ENCODE data around the gene SOX5. TPM values are rescaled to one million over a fixed set of nuclear protein-coding genes. Genes with fewer than 3 reads are reported as not detected.

Gene SOX5
- total RNA-seq, 1 donor, result 0.94 TPM

GRCh38 chr12:23626791-23627190 lies 322.7 kb downstream of the SOX5 start:
- H3K4me1 ChIP-seq (ENCODE audit: insufficient read depth, low read length), result no peaks in the 10 kb centered on the region
- H3K9me3 ChIP-seq (ENCODE audit: low read depth, low read length), result no peaks in the 10 kb centered on the region
- H3K4me3 ChIP-seq (ENCODE audit: low read length), result no peak overlapping the region
- H3K27me3 ChIP-seq (ENCODE audit: insufficient read depth, low read length), result no peaks in the 10 kb centered on the region

DNA sequence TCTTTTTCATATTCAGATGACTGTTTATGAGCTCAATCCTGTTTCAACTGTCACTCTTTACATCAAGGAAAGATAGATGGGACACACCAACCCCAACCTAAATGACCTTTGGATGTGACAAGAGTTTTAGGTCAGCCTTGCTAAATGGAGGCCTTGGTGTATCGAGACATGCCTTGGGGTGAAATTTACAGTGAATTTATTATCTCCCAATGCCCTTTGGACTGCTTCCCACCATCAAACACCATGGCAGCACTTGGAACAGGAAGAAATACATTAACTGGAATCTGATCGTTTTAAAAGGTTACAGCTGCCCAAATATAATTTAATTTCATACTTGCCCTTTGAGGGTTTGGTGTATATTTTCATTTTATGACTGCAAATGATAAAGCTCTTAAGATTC lies 327.6 kb downstream of the SOX5 start:
- Histone ChIP-seq H3K27me3 (ENCODE audit: insufficient read depth, low read length) (no peaks in the 10 kb centered on the region), H3K4me1 (ENCODE audit: insufficient read depth, low read length) (no peaks in the 10 kb centered on the region), H3K9me3 (ENCODE audit: low read depth, low read length) (no peaks in the 10 kb centered on the region), H3K4me3 (ENCODE audit: low read length) (no peak overlapping the region)

DNA sequence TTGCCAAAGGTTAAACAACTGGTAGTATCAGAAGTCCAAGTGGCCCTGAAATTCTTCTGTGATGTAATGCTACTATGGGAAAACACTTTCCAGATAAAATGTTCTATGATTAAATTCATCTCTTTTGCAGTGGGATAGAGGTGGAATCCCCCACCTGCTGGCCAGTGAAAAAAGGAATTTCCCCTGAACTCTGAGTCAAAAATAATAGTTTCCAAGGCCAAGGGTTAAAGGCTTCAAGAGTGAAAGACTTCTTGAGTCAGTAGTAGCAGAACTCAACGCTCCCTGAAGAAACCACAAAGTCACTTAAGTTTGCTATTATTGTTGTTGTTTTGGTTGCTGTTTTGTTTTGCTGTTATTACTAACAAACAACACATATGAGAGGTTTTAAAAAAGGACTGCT lies 330.8 kb downstream of the SOX5 start:
- no peaks in the 10 kb centered on the region for H3K27me3 ChIP-seq (ENCODE audit: insufficient read depth, low read length)
- H3K4me3 ChIP-seq (ENCODE audit: low read length), result no peak overlapping the region
- H3K4me1 ChIP-seq (ENCODE audit: insufficient read depth, low read length), result no peaks in the 10 kb centered on the region
- no peaks in the 10 kb centered on the region for H3K9me3 ChIP-seq (ENCODE audit: low read depth, low read length)

DNA sequence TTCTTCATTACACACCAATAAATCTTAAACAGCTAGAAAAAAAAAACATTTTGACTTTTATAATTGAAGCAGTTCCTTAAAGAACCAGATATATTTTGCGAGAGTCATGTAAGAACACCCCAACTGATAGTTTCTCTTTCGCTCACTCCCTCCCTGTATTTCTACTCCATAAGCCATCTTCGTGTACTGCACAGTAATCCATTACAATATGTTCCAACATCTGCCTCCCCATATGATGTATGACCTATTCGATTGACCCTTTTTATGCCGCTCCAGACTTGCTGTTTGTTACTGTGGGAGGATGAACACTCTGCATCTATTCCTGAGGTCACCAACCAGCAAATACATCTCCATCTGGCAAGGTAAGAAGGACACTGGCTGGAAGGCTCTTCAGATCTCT lies 331.7 kb downstream of the SOX5 start:
- Histone ChIP-seq H3K4me3 (ENCODE audit: low read length) (no peak overlapping the region), H3K9me3 (ENCODE audit: low read depth, low read length) (no peaks in the 10 kb centered on the region), H3K27me3 (ENCODE audit: insufficient read depth, low read length) (no peaks in the 10 kb centered on the region), H3K4me1 (ENCODE audit: insufficient read depth, low read length) (no peaks in the 10 kb centered on the region)

GRCh38 chr12:23614280-23614679 lies 335.2 kb downstream of the SOX5 start:
- Histone ChIP-seq H3K27me3 (ENCODE audit: insufficient read depth, low read length) (no peaks in the 10 kb centered on the region), H3K9me3 (ENCODE audit: low read depth, low read length) (no peaks in the 10 kb centered on the region), H3K4me3 (ENCODE audit: low read length) (no peak overlapping the region), H3K4me1 (ENCODE audit: insufficient read depth, low read length) (no peaks in the 10 kb centered on the region)

GRCh38 chr12:23611320-23611719 lies 338.1 kb downstream of the SOX5 start:
- no peak overlapping the region for H3K4me3 ChIP-seq (ENCODE audit: low read length)
- no peaks in the 10 kb centered on the region for H3K9me3 ChIP-seq (ENCODE audit: low read depth, low read length)
- no peaks in the 10 kb centered on the region for H3K27me3 ChIP-seq (ENCODE audit: insufficient read depth, low read length)
- H3K4me1 ChIP-seq (ENCODE audit: insufficient read depth, low read length), result no peaks in the 10 kb centered on the region

GRCh38 chr12:23600919-23601318 lies 348.6 kb downstream of the SOX5 start:
- H3K9me3 ChIP-seq (ENCODE audit: low read depth, low read length), result peaks cover 7% of the 10 kb centered on the region
- no peak overlapping the region for H3K4me3 ChIP-seq (ENCODE audit: low read length)
- no peaks in the 10 kb centered on the region for H3K27me3 ChIP-seq (ENCODE audit: insufficient read depth, low read length)
- no peaks in the 10 kb centered on the region for H3K4me1 ChIP-seq (ENCODE audit: insufficient read depth, low read length)

- Histone ChIP-seq H3K27me3 (ENCODE audit: insufficient read depth, low read length) (no peaks in the 10 kb centered on the region), H3K9me3 (ENCODE audit: low read depth, low read length) (peaks cover 7% of the 10 kb centered on the region), H3K4me1 (ENCODE audit: insufficient read depth, low read length) (no peaks in the 10 kb centered on the region), H3K4me3 (ENCODE audit: low read length) (no peak overlapping the region)
Observed at GRCh38 chr12:23596568-23596967, 352.9 kb downstream of the SOX5 start.

- Histone ChIP-seq H3K27me3 (ENCODE audit: insufficient read depth, low read length) (no peaks in the 10 kb centered on the region), H3K4me1 (ENCODE audit: insufficient read depth, low read length) (no peaks in the 10 kb centered on the region), H3K9me3 (ENCODE audit: low read depth, low read length) (no peaks in the 10 kb centered on the region), H3K4me3 (ENCODE audit: low read length) (no peak overlapping the region)
Observed at GRCh38 chr12:23587833-23588559, 361.5 kb downstream of the SOX5 start.

DNA sequence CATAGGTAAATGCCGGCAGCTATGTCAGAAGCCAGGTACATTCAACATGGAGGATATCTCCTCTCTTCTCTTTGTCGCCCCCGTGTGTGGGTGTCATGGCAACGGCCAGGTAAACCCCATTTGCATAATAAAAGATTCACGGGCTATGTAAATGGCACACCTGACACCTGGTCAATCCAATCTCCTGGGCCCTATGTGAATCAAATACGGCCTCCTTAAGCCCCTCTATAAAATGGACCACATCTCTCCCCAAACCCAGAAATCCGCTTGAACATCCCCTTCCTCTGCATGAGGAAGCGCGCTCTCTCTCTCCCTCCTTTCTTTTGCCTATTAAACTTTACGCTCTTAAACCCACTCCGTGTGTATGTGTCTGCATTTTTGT lies 363.7 kb downstream of the SOX5 start:
- H3K27me3 ChIP-seq (ENCODE audit: insufficient read depth, low read length), result no peaks in the 10 kb centered on the region
- no peaks in the 10 kb centered on the region for H3K9me3 ChIP-seq (ENCODE audit: low read depth, low read length)
- no peak overlapping the region for H3K4me3 ChIP-seq (ENCODE audit: low read length)
- H3K4me1 ChIP-seq (ENCODE audit: insufficient read depth, low read length), result no peaks in the 10 kb centered on the region

DNA sequence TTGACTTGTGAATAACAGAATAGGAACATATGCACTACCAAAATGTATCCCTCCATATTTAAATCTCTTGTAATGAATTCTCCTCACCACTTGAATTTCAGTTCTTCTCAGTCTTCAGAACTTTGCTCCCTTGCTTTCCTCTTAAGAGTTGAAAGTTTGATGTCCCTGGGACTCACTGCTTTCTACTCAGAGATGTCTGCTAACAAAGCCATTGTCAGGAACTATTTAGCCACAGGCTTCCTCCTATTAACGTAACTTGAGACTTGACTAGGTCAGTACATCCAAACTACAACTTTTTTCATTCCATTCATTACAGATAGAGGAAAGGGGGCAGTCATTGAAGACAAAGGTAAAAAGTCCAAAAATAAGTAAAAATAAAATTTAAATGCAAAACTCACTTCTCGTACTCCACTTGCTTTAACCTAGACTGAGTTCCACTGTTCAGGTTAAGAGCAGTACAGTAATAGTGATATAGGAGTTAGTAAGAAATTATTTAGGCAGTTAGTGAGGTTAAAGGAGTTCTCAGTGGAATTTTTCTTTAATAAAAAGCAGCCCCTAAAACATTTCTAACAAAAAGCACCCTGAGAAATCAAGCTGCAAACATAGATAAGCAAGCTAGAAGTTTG lies 364.2 kb downstream of the SOX5 start:
- Histone ChIP-seq H3K4me3 (ENCODE audit: low read length) (no peak overlapping the region), H3K27me3 (ENCODE audit: insufficient read depth, low read length) (no peaks in the 10 kb centered on the region), H3K4me1 (ENCODE audit: insufficient read depth, low read length) (no peaks in the 10 kb centered on the region), H3K9me3 (ENCODE audit: low read depth, low read length) (no peaks in the 10 kb centered on the region)

DNA sequence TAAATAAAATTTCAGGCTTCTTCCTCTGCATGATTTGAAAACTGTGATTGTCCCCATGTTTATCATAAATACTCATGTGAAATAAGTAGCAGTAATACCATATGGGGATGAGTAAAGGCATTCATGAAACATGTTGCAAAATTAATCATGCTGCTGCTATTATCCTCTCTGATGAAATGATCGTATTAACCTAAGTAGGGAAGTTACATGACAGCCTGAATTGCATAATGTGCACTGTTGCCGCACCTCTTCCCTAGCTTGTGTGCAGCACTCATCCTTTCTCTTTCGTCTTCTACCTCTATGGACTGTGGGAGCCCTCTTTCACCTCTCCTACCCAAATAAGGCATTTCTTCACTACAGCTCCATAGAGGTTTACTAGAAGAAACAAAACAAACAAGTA lies 367.6 kb downstream of the SOX5 start:
- Histone ChIP-seq H3K4me1 (ENCODE audit: insufficient read depth, low read length) (no peaks in the 10 kb centered on the region), H3K9me3 (ENCODE audit: low read depth, low read length) (no peaks in the 10 kb centered on the region), H3K27me3 (ENCODE audit: insufficient read depth, low read length) (no peaks in the 10 kb centered on the region), H3K4me3 (ENCODE audit: low read length) (no peak overlapping the region)

GRCh38 chr12:23579257-23579656 lies 370.2 kb downstream of the SOX5 start:
- Histone ChIP-seq H3K27me3 (ENCODE audit: insufficient read depth, low read length) (no peaks in the 10 kb centered on the region), H3K4me1 (ENCODE audit: insufficient read depth, low read length) (no peaks in the 10 kb centered on the region), H3K9me3 (ENCODE audit: low read depth, low read length) (no peaks in the 10 kb centered on the region), H3K4me3 (ENCODE audit: low read length) (no peak overlapping the region)

GRCh38 chr12:23576372-23576771 lies 373.1 kb downstream of the SOX5 start:
- Histone ChIP-seq H3K4me3 (ENCODE audit: low read length) (no peak overlapping the region), H3K27me3 (ENCODE audit: insufficient read depth, low read length) (no peaks in the 10 kb centered on the region), H3K9me3 (ENCODE audit: low read depth, low read length) (no peaks in the 10 kb centered on the region), H3K4me1 (ENCODE audit: insufficient read depth, low read length) (no peaks in the 10 kb centered on the region)

- no peak overlapping the region for H3K4me3 ChIP-seq (ENCODE audit: low read length)
- no peaks in the 10 kb centered on the region for H3K4me1 ChIP-seq (ENCODE audit: insufficient read depth, low read length)
- H3K9me3 ChIP-seq (ENCODE audit: low read depth, low read length), result no peaks in the 10 kb centered on the region
- no peaks in the 10 kb centered on the region for H3K27me3 ChIP-seq (ENCODE audit: insufficient read depth, low read length)
Observed at GRCh38 chr12:23569356-23569755, 380.1 kb downstream of the SOX5 start.

- Histone ChIP-seq H3K4me3 (ENCODE audit: low read length) (no peak overlapping the region), H3K9me3 (ENCODE audit: low read depth, low read length) (no peaks in the 10 kb centered on the region), H3K4me1 (ENCODE audit: insufficient read depth, low read length) (no peaks in the 10 kb centered on the region), H3K27me3 (ENCODE audit: insufficient read depth, low read length) (no peaks in the 10 kb centered on the region)
Observed at GRCh38 chr12:23566133-23566532, 383.3 kb downstream of the SOX5 start.

All from mononuclear cell (primary cell).